DOHH2 (cell line): ENCODE results near the gene COL13A1.

Experiments
- H3F3A ChIP-seq: fragments of 200-600 bp; sonication (generic), shearing (Covaris generic); 2 replicates; pipeline ENCODE4 v1.6.0; 2016; ENCODE audit warnings: antibody characterized with exemption, mild to moderate bottlenecking; ENCODE audit not compliant: control insufficient read depth, insufficient read depth
- H3K27ac ChIP-seq: fragments of 200-600 bp; sonication (generic); 2 replicates; pipeline ENCODE4 v1.5.1; 2014; ENCODE audit warnings: low read depth, mild to moderate bottlenecking, low read length, moderate library complexity
- H3K27me3 ChIP-seq: fragments of 200-600 bp; sonication (generic); 2 replicates; pipeline ENCODE4 v1.6.1; 2014; ENCODE audit warnings: mild to moderate bottlenecking, low read length, mixed read lengths; ENCODE audit not compliant: control insufficient read depth
- H3K36me3 ChIP-seq: fragments of 200-600 bp; sonication (generic); 2 replicates; pipeline ENCODE4 v1.6.1; 2014; ENCODE audit warnings: mild to moderate bottlenecking, low read length, moderate library complexity, mixed read lengths; ENCODE audit not compliant: control insufficient read depth
- H3K4me1 ChIP-seq: fragments of 200-600 bp; sonication (generic); 2 replicates; pipeline ENCODE4 v1.6.1; 2014; ENCODE audit warnings: mild to moderate bottlenecking, low read length, mixed read lengths; ENCODE audit not compliant: control insufficient read depth
- H3K4me2 ChIP-seq: fragments of 200-600 bp; sonication (generic); 2 replicates; pipeline ENCODE4 v1.6.0; 2014; ENCODE audit warnings: mild to moderate bottlenecking, low read length, moderate library complexity
- H3K4me3 ChIP-seq: fragments of 200-600 bp; sonication (generic); 2 replicates; pipeline ENCODE4 v1.5.1; 2014; ENCODE audit warnings: mild to moderate bottlenecking, low read length, mixed read lengths
- H3K79me2 ChIP-seq: fragments of 200-600 bp; sonication (generic); 2 replicates; pipeline ENCODE4 v1.6.1; 2014; ENCODE audit warnings: mild to moderate bottlenecking, low read length, mixed read lengths; ENCODE audit not compliant: control insufficient read depth
- H3K9me2 ChIP-seq: fragments of 200-600 bp; sonication (generic); replicated peaks from 2 replicates; pipeline ENCODE4 v1.6.1; 2014; ENCODE audit warnings: mild to moderate bottlenecking, low read length, mixed read lengths; ENCODE audit not compliant: control insufficient read depth
- H3K9me3 ChIP-seq: fragments of 200-600 bp; sonication (generic); 2 replicates; pipeline ENCODE4 v1.6.1; 2014; ENCODE audit warnings: antibody characterized with exemption, low read length, mixed read lengths; ENCODE audit not compliant: control insufficient read depth, insufficient read depth
- H4K20me1 ChIP-seq: fragments of 200-600 bp; sonication (generic); 2 replicates; pipeline ENCODE4 v1.6.0; 2014; ENCODE audit warnings: low read depth, mild to moderate bottlenecking, antibody characterized with exemption, low read length, moderate library complexity; ENCODE audit not compliant: control insufficient read depth, insufficient read depth
- CTCF ChIP-seq: fragments of 200-600 bp; sonication (generic); IDR thresholded peaks from one replicate; pipeline ENCODE4 v1.5.1; 2014; ENCODE audit warnings: antibody characterized with exemption, mild to moderate bottlenecking, low read depth, low read length; ENCODE audit not compliant: poor library complexity, severe bottlenecking
- EZH2phosphoT487 ChIP-seq: fragments of 200-600 bp; sonication (generic); IDR thresholded peaks from 2 replicates; pipeline ENCODE4 v1.6.1; 2017; ENCODE audit warnings: borderline replicate concordance, mild to moderate bottlenecking, antibody characterized with exemption, low read length, moderate library complexity, mixed read lengths

COL13A1 gene

DNA sequence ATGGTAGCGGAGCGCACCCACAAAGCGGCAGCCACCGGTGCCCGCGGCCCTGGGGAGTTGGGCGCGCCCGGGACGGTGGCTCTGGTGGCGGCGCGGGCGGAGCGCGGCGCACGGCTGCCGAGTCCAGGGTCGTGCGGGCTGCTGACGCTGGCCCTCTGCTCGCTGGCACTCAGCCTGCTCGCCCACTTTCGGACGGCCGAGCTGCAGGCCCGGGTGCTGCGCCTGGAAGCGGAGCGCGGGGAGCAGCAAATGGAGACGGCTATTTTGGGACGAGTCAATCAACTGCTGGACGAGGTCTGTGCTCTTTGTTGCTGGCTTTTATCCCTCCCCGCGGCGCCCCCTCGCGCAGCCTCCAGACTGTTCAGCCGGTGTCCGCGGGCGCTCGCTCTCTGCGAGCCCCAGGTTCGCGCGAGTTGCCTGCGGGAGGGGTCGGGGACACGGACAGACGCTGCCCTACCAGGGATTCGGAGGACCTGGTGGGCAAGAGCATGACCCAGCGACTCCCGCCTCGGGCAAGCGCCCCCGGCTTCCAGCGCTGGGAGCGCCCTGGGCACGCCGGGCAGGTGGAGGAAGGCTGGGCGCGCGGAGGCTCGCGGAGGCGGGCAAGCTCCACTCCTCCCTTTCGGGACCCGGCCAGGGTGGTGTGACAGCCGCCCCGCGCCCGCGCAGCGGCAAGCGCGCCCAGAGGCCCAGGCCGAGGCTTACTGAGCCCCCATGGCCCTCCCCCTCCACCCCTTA, 887 bp downstream of the COL13A1 start:
- Histone ChIP-seq H3K27ac (no peak overlapping the region), H3K27me3 (peaks cover 12% of the 10 kb centered on the region; the same call in 1 of the 2 replicates), H3K36me3 (no peaks in the 10 kb centered on the region), H3K4me2 (no peak overlapping the region), H3K79me2 (no peaks in the 10 kb centered on the region), H3K9me3 (no peaks in the 10 kb centered on the region), H3K4me1 (no peaks in the 10 kb centered on the region), H3F3A (no peaks in the 10 kb centered on the region), H3K4me3 (no peak overlapping the region), H4K20me1 (no peaks in the 10 kb centered on the region), H3K9me2 (no peaks in the 10 kb centered on the region)
- TF ChIP-seq EZH2phosphoT487 (no peak), CTCF (no peak)

GRCh38 chr10:69803809-69804208, 2.1 kb downstream of the COL13A1 start:
- H3K4me3 ChIP-seq, result no peak overlapping the region
- H4K20me1 ChIP-seq, result no peaks in the 10 kb centered on the region
- no peaks in the 10 kb centered on the region for H3K36me3 ChIP-seq
- no peak overlapping the region for H3K4me2 ChIP-seq
- no peaks in the 10 kb centered on the region for H3K4me1 ChIP-seq
- H3F3A ChIP-seq, result no peaks in the 10 kb centered on the region
- no peak for TF ChIP-seq CTCF
- no peak for TF ChIP-seq EZH2phosphoT487
- H3K27me3 ChIP-seq, result peaks cover 12% of the 10 kb centered on the region; the same call in 1 of the 2 replicates
- no peaks in the 10 kb centered on the region for H3K9me2 ChIP-seq
- no peaks in the 10 kb centered on the region for H3K9me3 ChIP-seq
- no peaks in the 10 kb centered on the region for H3K79me2 ChIP-seq
- no peak overlapping the region for H3K27ac ChIP-seq

DNA sequence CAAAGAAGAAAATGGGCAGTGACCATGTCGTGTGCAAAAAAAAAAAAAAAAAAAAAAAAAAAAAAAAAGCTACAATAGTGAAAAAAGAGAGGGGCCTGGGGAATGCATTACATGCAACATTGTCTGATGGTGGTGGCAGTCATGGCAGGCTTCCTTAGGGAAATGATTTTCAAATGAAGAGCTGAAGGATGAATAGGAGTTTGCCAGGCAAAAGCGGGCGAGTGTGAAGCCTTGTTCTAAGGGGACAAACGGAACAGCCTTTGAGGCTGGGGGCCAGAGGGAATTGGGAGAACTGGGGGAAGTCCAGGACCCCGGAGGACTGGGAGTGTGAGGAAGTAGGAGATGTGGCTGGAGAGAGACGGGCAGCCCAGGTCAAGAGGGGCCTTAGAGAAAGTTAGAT, 3.1 kb downstream of the COL13A1 start:
- no peaks in the 10 kb centered on the region for H3K9me2 ChIP-seq
- H3K4me3 ChIP-seq, result no peak overlapping the region
- H3K27me3 ChIP-seq, result peaks cover 12% of the 10 kb centered on the region; the same call in 1 of the 2 replicates
- H3K4me2 ChIP-seq, result no peak overlapping the region
- TF ChIP-seq EZH2phosphoT487, result no peak
- TF ChIP-seq CTCF, result no peak
- no peaks in the 10 kb centered on the region for H3K36me3 ChIP-seq
- H3K9me3 ChIP-seq, result no peaks in the 10 kb centered on the region
- no peaks in the 10 kb centered on the region for H3K79me2 ChIP-seq
- H3F3A ChIP-seq, result no peaks in the 10 kb centered on the region
- no peaks in the 10 kb centered on the region for H4K20me1 ChIP-seq
- H3K27ac ChIP-seq, result no peak overlapping the region
- no peaks in the 10 kb centered on the region for H3K4me1 ChIP-seq
